Rectal smooth muscle tissue (tissue), 1 donor: ENCODE data around the gene TMSB15B.
"Not testable (repeated sequence)": the region's sequence is repeated elsewhere in the genome, so short reads cannot be mapped to it uniquely, and the experiment has no call there.

Experiments
- H3K27ac ChIP-seq: one replicate; pipeline ENCODE4 v1.7.0; 2013; ENCODE audit warnings: low read depth, low read length, inconsistent platforms
- H3K27me3 ChIP-seq: one replicate; pipeline ENCODE4 v1.7.0; 2013; ENCODE audit warnings: low read length; ENCODE audit not compliant: control insufficient read depth, insufficient read depth
- H3K36me3 ChIP-seq: one replicate; pipeline ENCODE4 v1.7.0; 2013; ENCODE audit warnings: low read length; ENCODE audit not compliant: control insufficient read depth, insufficient read depth
- H3K4me1 ChIP-seq: one replicate; pipeline ENCODE4 v1.7.0; 2013; ENCODE audit warnings: low read length; ENCODE audit not compliant: control insufficient read depth, insufficient read depth
- H3K4me3 ChIP-seq: one replicate; pipeline ENCODE4 v1.7.0; 2013; ENCODE audit warnings: low read length
- H3K9ac ChIP-seq: one replicate; pipeline ENCODE4 v1.7.0; 2013; ENCODE audit warnings: low read length

TMSB15B gene

DNA sequence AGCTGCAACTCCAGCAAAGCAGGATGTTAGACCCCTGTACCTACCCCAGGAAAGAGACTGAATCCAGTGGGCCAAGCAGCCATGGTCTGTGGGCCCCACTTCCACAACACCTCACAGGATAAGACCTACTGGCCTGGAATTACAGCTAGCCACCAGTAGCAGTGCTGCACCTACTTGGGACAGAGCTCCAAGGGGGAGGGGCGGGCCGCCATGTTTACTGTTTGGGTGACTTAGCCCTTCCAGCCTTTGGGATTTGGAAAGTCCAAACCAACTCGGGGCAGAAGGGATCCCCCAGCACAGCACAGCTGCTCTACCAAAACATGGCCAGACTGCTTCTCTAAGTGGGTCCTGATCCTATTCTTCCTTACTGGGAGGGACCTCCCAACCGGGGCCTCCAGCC is 9.1 kb upstream of the TMSB15B start:
- Histone ChIP-seq H3K9ac (no peak overlapping the region), H3K27ac (no peak overlapping the region), H3K36me3 (no peaks in the 10 kb centered on the region), H3K27me3 (no peaks in the 10 kb centered on the region), H3K4me1 (no peaks in the 10 kb centered on the region), H3K4me3 (no peak overlapping the region)

- Histone ChIP-seq H3K27me3 (no peaks in the 10 kb centered on the region), H3K4me1 (no peaks in the 10 kb centered on the region), H3K4me3 (no peak overlapping the region), H3K9ac (no peak overlapping the region), H3K27ac (no peak overlapping the region), H3K36me3 (no peaks in the 10 kb centered on the region)
These were observed 8.2 kb upstream of the TMSB15B start for GRCh38 chrX:103954259-103954658.

DNA sequence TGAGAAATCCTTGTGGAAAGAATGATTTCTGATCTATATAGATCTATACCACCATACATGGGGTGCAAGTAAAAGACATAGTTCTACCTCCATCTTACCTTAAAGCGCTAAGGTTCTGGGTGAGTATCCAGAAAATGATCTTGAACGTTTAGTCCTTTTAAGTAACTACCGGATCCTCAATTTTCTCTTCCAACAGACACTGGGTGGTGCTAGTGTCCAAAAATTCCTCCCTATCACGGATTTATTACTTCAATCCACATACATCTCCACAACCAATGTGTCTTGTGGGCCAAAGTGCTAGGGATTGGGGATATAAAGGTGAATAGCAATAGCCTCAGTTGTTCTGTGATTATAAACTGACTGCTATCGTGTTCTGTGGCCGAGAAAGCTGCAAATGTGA is 1.8 kb upstream of the TMSB15B start:
- not testable (repeated sequence) for H3K9ac ChIP-seq, H3K4me3 ChIP-seq, H3K4me1 ChIP-seq, H3K27ac ChIP-seq, H3K36me3 ChIP-seq, H3K27me3 ChIP-seq

DNA sequence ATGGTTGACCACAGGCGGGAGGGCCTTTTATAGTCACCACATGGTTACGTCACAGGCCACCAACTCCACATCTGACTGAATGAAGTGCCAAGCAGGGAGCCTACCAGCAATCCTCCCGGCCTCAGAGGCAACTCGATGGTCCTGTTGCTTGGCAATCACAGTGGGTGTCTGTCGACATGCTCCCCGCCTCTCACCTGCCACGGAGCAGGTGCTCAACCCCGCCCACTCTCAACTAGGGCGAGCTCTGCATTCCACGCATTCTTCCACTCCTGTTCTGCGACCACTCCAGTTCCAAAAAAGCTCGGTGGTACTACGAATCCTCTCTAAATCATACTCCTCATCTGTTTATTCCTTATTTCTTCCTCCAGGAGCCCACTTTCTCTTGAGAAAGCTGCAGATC is 21.1 kb downstream of the TMSB15B start:
- not testable (repeated sequence) for H3K27me3 ChIP-seq

GRCh38 chrX:103999234-103999633 is 36.8 kb downstream of the TMSB15B start:
- Histone ChIP-seq H3K36me3 (no peaks in the 10 kb centered on the region), H3K9ac (no peak overlapping the region), H3K27me3 (no peaks in the 10 kb centered on the region), H3K4me3 (no peak overlapping the region), H3K4me1 (no peaks in the 10 kb centered on the region), H3K27ac (no peak overlapping the region)

More for the DNA sequence above, 21.1 kb downstream of the TMSB15B start:
- not testable (repeated sequence) for H3K9ac ChIP-seq, H3K36me3 ChIP-seq, H3K4me3 ChIP-seq, H3K27ac ChIP-seq, H3K4me1 ChIP-seq

DNA sequence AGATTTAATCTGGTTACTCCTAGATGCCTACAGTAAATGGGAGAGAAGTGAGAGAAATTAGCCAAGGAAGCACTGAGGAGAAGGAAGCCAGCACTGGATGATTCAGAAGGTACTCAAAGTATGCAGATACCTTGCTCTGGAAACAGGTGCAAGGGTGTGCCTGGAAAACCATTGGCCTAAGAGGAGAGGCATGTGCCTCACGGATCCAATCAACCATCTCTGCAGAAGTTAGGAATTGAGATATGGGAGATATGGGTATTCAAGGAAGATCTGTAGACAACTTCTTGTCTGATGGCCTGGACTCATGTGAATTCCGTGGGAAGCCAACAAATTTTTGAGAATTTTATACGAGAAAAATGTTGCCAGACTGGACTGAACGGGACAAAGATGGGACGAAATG is 46.4 kb downstream of the TMSB15B start:
- H3K9ac ChIP-seq: no peak overlapping the region
- H3K27ac ChIP-seq: no peak overlapping the region
- no peaks in the 10 kb centered on the region for H3K36me3 ChIP-seq
- no peaks in the 10 kb centered on the region for H3K27me3 ChIP-seq
- no peaks in the 10 kb centered on the region for H3K4me1 ChIP-seq
- H3K4me3 ChIP-seq: no peak overlapping the region

DNA sequence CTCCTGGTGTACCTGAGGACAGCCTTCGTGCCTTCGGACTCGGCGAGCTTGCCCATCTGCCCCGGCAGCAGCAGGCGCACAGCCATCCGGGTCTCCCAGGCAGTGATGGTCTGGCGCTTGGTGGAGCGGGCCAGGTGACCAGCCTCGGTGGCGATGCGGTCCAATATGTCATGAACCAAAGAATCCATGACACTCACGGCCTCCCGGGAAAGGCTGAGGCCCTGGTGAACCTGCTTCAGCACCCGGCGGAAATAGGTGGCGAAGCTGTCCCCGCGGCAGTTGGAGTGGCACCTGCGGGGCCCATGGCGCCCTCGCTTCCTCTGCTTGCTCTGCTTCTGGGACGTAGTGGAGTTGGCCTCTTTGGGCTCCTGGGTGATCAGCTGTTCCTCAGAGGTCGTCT is 50.7 kb downstream of the TMSB15B start:
- H3K27me3 ChIP-seq: no peaks in the 10 kb centered on the region
- no peak overlapping the region for H3K27ac ChIP-seq
- H3K36me3 ChIP-seq: no peaks in the 10 kb centered on the region
- H3K4me1 ChIP-seq: no peaks in the 10 kb centered on the region
- H3K9ac ChIP-seq: no peak overlapping the region
- H3K4me3 ChIP-seq: no peak overlapping the region

DNA sequence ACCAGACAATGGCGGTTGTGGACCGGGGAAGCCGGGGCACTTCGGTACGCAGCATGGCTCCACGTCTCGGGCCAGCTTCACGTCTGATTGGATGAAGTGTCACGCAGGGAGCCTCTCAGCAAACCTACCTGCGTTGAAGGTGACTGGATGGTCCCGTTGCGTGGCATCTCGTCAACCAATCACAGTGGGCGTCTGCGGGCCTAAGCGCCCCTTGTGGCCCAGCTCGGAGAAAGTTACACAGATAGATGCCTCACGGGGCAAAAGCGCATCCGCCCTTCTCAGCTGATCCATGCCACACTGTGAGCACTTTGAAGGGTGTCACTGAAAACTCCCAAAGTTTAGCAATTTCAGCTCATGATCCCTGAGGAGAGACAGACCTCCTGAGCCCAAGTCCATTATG is 51.2 kb downstream of the TMSB15B start, which contains the start of gene H2BW1:
TSS of gene H2BW1 (minus strand) at position 103 of the 400 bp plus-strand sequence. CDS start 132 bp downstream, outside the sequence.
- H3K27ac ChIP-seq: no peak within 1 kb of the TSS
- no peak within 1 kb of the TSS for H3K9ac ChIP-seq
- no peaks in the 10 kb centered on the region for H3K36me3 ChIP-seq
- no peak within 1 kb of the TSS for H3K4me3 ChIP-seq
- no peaks in the 10 kb centered on the region for H3K27me3 ChIP-seq
- H3K4me1 ChIP-seq: no peaks in the 10 kb centered on the region

- H3K4me3 ChIP-seq, H3K27me3 ChIP-seq, H3K27ac ChIP-seq, H3K4me1 ChIP-seq, H3K36me3 ChIP-seq, H3K9ac ChIP-seq: not testable (repeated sequence)
These were observed 53.1 kb downstream of the TMSB15B start for GRCh38 chrX:104015576-104015975.
